ENCODE results near the gene NRIP1.
"Not testable (repeated sequence)": the region's sequence is repeated elsewhere in the genome, so short reads cannot be mapped to it uniquely, and the experiment has no call there.

NRIP1 gene

GRCh38 chr21:14968821-14969220 is 96.0 kb downstream of the NRIP1 start:
- DNase-seq: no peak

DNA sequence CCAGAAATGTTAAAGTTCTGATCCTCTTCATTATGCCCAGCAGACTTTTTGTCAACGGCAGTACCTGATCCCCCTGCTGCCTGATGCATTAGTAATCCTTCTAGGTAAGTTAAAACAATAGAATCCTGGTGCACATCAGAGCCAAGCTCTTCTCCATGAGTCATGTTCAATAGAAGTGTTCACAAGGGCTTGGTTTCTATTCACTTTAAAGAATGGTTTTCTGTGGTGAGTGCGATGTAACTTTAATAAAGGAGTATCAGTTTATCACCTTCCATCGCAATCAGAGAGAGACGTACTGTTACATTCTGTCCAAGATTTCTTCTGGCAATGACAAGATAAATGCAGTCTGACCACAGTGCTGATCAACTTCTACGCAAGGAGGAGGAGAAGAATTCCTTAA is 96.8 kb downstream of the NRIP1 start:
- no peak for DNase-seq

- peak; percentile 55 to 69 for DNase-seq
Observed at GRCh38 chr21:14964621-14965020, 100.2 kb downstream of the NRIP1 start.

DNA sequence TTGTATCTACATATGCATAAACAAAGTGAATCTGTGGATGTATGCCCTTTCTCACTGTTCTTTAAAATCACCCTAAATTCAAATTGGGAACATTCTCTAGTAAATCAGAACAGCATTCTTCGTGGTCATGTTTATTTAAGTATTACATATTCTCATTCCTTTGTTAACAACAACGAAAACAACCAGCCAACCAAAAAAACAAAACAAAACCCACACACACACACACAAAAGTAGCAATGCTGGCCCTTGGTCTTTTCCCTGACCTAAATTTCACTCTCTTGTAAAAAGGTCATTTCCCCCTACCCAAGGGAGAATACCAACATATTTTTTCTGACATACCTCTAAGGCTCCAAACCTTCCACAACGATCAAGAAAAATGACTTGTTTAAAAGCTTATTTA is 102.6 kb downstream of the NRIP1 start:
- DNase-seq: no peak

DNA sequence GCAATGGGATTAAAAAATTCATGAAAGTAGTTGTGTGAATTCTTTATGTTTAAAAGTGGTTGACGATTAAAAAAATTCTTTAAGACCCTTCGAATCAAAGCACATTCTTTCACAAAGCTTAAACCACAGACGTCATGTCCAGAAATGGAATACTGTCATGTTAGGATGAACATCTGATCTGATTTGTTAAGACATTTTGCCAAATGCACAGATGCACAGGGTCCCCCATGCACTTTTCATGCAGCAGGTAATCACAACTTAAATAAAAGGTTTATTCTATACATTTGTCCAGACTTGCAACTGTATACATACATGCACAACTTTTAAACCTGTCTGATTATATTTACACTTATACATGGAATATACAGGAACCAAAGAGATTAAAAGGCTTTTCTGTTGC is 103.3 kb downstream of the NRIP1 start:
- no peak for DNase-seq

DNA sequence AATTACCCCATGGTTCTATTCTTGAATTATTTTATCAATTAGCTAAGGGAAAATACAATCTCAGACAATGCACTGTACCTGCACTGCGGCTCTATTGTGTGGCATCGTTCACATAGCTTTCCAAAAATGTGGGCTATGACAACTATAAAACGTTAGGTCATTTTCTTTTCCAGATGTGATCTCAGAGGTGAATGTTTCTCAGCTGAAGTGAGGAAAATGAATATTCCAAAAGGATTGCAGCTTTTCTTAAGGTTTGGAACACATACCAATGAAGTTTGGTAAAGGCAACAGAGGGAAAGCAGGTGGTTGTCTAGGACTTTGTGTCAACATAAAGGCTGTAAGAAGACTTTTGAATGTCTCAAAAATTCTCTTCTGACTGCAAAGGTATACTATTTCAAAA is 105.5 kb downstream of the NRIP1 start:
- DNase-seq: no peak

- DNase-seq: no peak
Observed at GRCh38 chr21:14957836-14958235, 107.0 kb downstream of the NRIP1 start.

DNA sequence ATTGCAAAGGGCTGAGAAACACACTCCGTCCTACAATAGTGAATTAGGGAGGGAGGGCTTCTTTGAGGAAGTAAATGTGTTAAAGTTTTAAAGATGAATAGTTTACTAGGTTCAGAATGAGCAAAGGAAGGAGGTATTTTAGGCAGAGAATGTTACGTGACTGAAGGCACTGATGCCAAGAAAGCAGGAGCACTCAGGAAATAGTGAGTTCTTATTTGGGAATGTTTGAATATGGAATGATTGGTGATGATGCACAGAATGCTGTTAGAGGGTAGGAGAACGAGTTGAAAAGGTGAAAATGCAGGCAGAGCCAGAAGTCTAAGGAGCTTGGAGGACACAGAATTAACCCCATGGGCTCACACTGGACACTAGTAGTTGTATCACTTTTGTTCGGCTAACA is 108.0 kb downstream of the NRIP1 start:
- no peak for DNase-seq

DNA sequence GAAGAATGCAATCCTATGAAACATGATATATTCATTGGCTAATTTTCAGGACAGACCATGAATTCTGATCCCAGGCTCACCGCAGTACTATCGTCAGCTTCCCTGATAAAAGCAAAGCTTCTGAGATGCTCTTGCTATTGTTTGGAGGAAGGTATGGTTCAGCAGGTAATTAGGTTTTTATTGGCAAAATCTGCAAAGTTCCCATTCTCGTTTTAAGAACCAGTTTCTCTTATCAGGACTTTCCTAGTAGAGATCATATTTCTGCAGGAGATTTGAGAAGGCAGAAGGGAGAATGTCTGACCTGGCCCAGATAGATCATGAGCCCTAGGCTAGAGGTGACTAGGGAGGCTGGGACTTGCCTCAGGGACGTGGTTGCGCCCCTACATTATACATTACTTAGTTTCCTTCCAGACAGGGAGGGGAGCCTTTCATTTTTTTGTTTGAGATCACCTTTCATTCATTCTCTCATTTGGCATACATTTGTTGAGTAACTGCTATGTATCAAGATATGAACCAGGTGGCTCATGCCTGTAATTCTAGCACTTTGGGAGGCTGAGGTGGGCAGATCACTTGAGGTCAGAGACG is 108.8 kb downstream of the NRIP1 start:
- no peak for DNase-seq

DNA sequence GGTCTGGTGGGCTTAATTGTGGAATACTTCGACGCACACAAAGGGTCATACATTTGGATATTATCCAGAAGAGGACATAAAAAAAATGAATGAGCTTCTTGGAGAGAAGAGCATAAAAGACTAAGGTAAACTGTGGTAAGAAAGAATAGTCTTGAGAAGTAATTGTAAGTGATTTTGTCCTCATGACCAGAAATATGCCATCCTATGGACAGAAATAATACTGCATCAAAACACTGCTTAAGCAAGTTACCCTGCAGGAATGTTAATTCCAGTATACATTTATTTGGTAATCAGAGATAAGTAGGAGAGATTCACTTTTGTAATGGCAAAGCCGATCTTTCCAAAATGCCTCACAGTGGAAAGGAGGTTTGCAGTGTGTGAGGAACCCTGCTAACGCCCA is 111.9 kb downstream of the NRIP1 start:
- peak in 1 of 2 donors; percentile 13 for DNase-seq

- no peak for DNase-seq
Observed at GRCh38 chr21:14949603-14950002, 115.2 kb downstream of the NRIP1 start.

DNA sequence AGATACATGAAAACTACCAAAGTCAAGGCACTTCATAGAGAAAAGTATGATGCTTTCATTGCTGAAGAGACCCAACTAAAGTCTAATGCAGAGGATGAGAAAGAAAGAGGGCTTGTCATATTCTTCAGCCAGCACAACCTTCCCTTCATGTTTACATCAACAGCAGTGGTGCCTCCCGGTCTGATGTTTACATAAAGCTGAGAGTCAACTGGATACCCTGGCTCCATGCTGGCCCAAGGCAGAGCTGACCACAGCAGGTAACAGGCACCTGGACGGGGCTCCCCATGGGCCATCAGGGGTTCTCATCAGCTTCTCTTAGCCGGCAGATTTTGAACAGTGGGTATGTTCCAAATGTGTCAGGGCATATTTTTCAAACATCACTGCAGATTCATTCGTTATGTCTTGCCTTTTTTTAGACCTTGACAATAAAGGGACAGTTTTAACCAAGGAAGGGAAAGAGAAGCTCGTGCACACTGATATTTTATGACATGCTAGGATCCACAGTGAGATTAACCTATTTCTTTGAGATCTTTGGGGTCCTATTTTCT is 117.1 kb downstream of the NRIP1 start:
- DNase-seq: no peak

- no peak for DNase-seq
Observed at GRCh38 chr21:14945176-14945575, 119.6 kb downstream of the NRIP1 start.

DNA sequence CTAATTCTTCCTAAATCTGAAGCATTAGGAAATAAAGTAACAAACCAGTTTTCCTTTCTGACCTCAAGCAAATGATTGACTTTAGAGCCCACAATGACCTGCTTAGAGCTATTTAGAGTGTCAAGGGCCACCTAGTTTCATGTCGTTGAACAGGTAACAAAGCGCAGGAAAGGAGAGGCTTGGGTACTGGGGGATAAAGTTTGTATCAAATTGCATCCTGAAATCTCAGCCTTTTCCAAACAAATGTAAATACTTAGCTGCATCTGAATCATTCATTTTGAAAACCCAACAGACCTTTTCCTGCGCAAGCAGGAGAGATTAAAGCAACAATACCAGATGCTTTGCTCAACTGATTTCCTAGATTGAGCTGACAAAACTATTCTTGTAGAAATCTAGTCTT is 121.2 kb downstream of the NRIP1 start:
- DNase-seq: no peak

DNA sequence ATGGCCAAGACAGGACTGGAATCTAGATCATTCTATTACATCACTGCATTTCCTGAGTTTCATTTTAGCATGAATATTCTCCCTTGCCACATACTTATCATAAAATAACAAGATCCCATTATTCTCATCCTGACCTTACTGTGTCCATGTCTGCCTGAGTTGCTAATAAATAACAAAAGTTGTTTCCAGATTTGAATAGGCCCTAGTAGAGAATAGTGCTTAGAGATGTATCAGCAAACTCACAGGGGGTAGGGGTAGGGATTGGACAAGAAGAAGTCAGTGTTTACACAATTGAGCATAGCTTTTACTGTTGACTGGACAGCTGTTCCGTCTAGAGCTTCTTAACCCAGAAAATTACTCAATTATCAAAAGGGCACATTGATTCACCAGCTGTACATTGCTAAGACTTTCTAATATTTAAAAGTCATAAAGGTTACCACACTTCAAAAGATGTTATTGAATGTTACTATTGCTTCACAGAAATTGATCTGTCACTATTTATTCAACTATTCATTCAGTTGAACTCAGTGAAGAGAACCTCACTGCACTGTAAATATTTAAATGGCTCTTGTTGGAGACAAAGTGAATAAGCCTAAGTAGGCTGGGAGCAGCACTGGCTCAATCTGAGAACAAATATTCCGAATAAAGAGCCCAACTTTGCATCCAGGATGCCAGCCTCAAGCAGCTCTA is 121.9 kb downstream of the NRIP1 start:
- DNase-seq: no peak

GRCh38 chr21:14927324-14927723 is 137.5 kb downstream of the NRIP1 start:
- DNase-seq: not testable (repeated sequence)

GRCh38 chr21:14926186-14926585 is 138.6 kb downstream of the NRIP1 start:
- DNase-seq: no peak

DNA sequence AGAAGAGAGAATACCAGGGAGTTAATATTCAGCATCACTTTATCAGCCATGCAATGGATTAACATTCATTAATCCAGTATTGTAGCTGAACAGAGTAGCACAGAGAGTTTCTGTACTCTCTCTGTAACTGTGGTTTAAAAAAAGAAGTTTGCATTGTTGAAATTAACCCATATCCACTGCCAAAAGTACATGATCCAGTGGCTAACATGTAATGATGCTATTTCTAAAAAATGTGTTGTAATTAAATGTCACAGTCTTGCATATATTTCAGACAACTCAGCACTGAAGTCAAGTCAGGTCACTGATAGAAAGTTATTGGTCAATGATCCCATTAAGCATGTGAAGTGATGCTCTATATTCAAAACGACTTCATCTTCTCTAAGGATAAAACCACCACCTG is 141.3 kb downstream of the NRIP1 start:
- no peak for DNase-seq

GRCh38 chr21:14922980-14923379 is 141.8 kb downstream of the NRIP1 start:
- DNase-seq: no peak

- no peak for DNase-seq
Observed at GRCh38 chr21:14918527-14918926, 146.3 kb downstream of the NRIP1 start.

DNA sequence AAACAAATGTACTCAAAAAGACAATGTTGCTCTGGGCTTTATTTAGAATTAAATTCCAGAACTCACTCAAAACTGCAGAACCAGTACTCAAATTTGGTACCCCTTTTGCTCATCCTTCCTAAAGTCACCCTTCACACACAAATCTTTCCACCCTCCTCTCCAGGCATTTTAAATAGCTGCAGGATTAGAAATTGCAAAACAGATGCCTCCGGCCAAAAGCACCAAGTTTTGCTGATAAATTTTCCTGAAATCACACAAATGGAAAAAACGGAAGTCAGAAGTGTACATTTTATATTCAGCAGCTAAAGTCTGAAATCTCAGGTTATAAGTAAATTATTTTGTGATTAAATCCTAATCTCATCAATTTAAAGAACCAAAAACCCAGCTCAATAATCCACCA is 147.0 kb downstream of the NRIP1 start:
- no peak for DNase-seq

DNA sequence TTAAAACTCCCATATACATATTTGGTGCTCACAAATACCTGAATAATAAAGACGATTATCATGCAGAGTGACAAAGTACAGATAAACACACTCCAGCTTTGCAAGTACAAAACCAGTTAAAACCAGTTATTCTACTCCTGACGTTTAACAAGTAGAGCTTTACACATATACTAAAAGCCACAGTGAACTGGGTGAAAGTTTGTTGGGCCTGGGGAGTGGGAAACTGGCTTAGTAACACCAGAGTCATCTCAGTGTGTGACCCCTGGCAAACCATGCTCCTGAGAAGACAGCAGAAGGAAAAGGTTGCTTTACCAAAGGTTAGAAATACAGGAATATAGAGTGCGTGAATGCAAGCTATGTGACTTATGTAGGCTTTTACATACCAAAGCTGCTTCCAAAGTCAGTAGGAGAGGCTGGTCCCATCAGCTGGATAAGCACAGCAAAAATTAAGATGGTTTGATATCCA is 148.1 kb downstream of the NRIP1 start:
- no peak for DNase-seq

DNA sequence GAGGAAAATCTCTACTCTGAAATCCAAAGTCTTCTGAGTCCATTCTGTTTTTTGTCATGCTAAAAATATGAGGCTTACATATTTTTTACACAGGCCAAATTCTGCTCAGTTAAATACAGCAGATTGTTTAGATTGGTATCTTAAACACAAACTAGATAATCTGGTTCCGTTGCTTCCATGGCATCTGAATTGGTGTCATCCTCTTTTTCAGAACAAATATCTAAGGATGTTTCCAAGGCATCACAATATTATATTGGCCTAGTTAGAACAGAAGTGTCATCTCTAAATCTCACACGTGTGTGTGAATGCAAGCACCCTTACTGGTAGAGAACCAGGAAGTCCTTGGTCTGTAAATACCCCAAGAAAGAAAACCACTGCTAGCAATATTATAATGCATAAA is 151.2 kb downstream of the NRIP1 start:
- DNase-seq: no peak

DNA sequence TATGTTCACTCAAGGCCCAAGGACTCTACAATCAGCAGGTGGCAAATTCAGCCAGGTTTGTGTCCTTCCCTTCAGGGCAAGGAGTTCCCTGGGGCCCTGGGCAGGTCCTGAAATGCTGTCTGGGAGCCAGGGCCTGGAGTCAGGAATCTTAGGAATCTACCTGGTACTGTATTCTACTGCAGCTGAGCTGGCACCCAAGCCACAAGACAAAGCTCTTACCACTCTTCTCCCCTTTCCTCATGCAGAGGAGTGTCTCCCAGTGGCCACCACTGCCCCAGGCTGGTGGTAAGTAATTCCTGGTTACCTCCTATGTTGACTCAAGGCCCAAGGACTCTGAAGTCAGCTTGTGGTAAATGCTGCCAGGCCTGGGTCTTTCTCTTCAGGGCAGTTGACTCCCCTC is 153.4 kb downstream of the NRIP1 start:
- no peak for DNase-seq
